Natural killer cell (primary cell): ENCODE data around the gene SIRT2. TPM values are rescaled to one million over a fixed set of nuclear protein-coding genes. Genes with fewer than 3 reads are reported as not detected.
A peak's percentile ranks its signal among the peaks of the same experiment; 100 is the strongest.

Experiments used
- ATAC-seq, 3 donors: fragments of 150-1000 bp in 2 of 3; fragments of 200-7000 bp in 1 of 3; cut with Tn5 transposase; 1 replicate in 1 of 3; 2 replicates in 2 of 3; pipeline ENCODE4 v1.10.0; 2021; ENCODE audit warnings: mild to moderate bottlenecking in 2 of 3, moderate library complexity in 2 of 3
- DNase-seq, 2 donors: peaks; one replicate each; pipeline versions ENCODE4 v3.0.0 to v3.0.0-alpha.2; 2013 to 2021; ENCODE audit warnings: mixed read lengths in 1 of 2
- H3K27ac ChIP-seq: one replicate; pipeline ENCODE4 v1.5.1; 2013; ENCODE audit warnings: mild to moderate bottlenecking, low read length
- H3K27me3 ChIP-seq: one replicate; pipeline ENCODE4 v1.6.1; 2013; ENCODE audit warnings: low read length; ENCODE audit not compliant: control insufficient read depth, insufficient read depth
- H3K36me3 ChIP-seq: one replicate; pipeline ENCODE4 v1.6.1; 2013; ENCODE audit warnings: low read length; ENCODE audit not compliant: control insufficient read depth, insufficient read depth
- H3K4me1 ChIP-seq: one replicate; pipeline ENCODE4 v1.6.1; 2013; ENCODE audit warnings: low read length; ENCODE audit not compliant: control insufficient read depth, insufficient read depth
- H3K4me3 ChIP-seq: one replicate; pipeline ENCODE4 v1.5.1; 2013; ENCODE audit warnings: low read length
- H3K9me3 ChIP-seq: one replicate; pipeline ENCODE4 v1.6.1; 2013; ENCODE audit warnings: low read length; ENCODE audit not compliant: control insufficient read depth, insufficient read depth
- H3K27ac Mint-ChIP-seq, 2 donors: one replicate each; pipeline ENCODE4 v1.8.0; 2022; ENCODE audit warnings: mild to moderate bottlenecking in 2 of 2, mixed read lengths in 2 of 2, moderate library complexity in 1 of 2
- H3K27me3 Mint-ChIP-seq, 2 donors: one replicate each; pipeline ENCODE4 v1.8.0; 2022; ENCODE audit warnings: low read depth in 2 of 2, mixed read lengths in 2 of 2
- H3K36me3 Mint-ChIP-seq: one replicate; pipeline ENCODE4 v1.8.0; 2022; ENCODE audit warnings: mixed read lengths
- H3K4me1 Mint-ChIP-seq, 2 donors: one replicate each; pipeline ENCODE4 v1.8.0; 2022; ENCODE audit warnings: mixed read lengths in 2 of 2
- H3K4me3 Mint-ChIP-seq: one replicate; pipeline ENCODE4 v1.8.0; 2022; ENCODE audit warnings: mild to moderate bottlenecking, moderate library complexity, mixed read lengths
- H3K9me3 Mint-ChIP-seq, 2 donors: one replicate each; pipeline ENCODE4 v1.8.0; 2022; ENCODE audit warnings: mixed read lengths in 2 of 2
- WGBS: methylation state at CpG from one replicate; pipeline ENCODE4 v1.1.7; 2013; ENCODE audit warnings: missing lambda C conversion rate; ENCODE audit not compliant: insufficient coverage; 5-methylcytosine and 5-hydroxymethylcytosine counted together
- intact Hi-C: fragments of 100-400 bp; cut with micrococcal nuclease; formaldehyde crosslinking; loops from one replicate; pipeline ENCODE4 v1.14.2; 2022
- total RNA-seq, 4 donors: library from RNA; stranded (reverse); fragments of 120-200 nt in 1 of 4; gene quantifications; one replicate each; pipeline versions ENCODE4 v1.2.3 to v1.2.4, GENCODE V29; 2013 to 2022
- TF ChIP-seq, protein P1 (sequence below): fragments of 200-600 bp; IDR thresholded peaks from one replicate; pipeline ENCODE4 v1.8.0; 2022; ENCODE audit warnings: antibody characterized with exemption

The SIRT2 gene
- total RNA-seq, 3 donors from 2014 or later (not counting 1 experiment from before 2014, with no cell fraction given) = 171 to 283 (median 208) TPM

DNA sequence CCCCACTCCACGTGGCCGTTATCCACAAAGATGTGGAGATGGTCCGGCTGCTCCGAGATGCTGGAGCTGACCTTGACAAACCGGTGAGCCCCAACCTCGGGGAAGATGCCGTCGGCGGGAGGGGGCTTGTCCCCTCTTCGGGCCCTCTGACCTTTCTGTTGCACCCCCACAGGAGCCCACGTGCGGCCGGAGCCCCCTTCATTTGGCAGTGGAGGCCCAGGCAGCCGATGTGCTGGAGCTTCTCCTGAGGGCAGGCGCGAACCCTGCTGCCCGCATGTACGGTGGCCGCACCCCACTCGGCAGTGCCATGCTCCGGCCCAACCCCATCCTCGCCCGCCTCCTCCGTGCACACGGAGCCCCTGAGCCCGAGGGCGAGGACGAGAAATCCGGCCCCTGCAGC, 7.8 kb upstream of the SIRT2 start:
- Mint-ChIP-seq H3K27me3 (no peaks in the 10 kb centered on the region), H3K27ac (peak overlapping the region; percentile 84 to 85), H3K36me3 (no peaks in the 10 kb centered on the region), H3K4me3 (no peak overlapping the region), H3K9me3 (no peaks in the 10 kb centered on the region), H3K4me1 (peaks cover 16 to 41% of the 10 kb centered on the region in 2 donors)
- Histone ChIP-seq H3K27me3 (no peaks in the 10 kb centered on the region), H3K9me3 (no peaks in the 10 kb centered on the region), H3K27ac (no peak overlapping the region), H3K36me3 (peaks cover 27% of the 10 kb centered on the region), H3K4me3 (no peak overlapping the region), H3K4me1 (peaks cover 22% of the 10 kb centered on the region)
- no peak for ATAC-seq
- intact Hi-C loops = no loop called here
- no peak for DNase-seq
- whole genome bisulfite sequencing = 97% methylated on average over 29 of the region's 29 CpGs
- TF ChIP-seq, protein P1, sequence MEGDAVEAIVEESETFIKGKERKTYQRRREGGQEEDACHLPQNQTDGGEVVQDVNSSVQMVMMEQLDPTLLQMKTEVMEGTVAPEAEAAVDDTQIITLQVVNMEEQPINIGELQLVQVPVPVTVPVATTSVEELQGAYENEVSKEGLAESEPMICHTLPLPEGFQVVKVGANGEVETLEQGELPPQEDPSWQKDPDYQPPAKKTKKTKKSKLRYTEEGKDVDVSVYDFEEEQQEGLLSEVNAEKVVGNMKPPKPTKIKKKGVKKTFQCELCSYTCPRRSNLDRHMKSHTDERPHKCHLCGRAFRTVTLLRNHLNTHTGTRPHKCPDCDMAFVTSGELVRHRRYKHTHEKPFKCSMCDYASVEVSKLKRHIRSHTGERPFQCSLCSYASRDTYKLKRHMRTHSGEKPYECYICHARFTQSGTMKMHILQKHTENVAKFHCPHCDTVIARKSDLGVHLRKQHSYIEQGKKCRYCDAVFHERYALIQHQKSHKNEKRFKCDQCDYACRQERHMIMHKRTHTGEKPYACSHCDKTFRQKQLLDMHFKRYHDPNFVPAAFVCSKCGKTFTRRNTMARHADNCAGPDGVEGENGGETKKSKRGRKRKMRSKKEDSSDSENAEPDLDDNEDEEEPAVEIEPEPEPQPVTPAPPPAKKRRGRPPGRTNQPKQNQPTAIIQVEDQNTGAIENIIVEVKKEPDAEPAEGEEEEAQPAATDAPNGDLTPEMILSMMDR = no peak

DNA sequence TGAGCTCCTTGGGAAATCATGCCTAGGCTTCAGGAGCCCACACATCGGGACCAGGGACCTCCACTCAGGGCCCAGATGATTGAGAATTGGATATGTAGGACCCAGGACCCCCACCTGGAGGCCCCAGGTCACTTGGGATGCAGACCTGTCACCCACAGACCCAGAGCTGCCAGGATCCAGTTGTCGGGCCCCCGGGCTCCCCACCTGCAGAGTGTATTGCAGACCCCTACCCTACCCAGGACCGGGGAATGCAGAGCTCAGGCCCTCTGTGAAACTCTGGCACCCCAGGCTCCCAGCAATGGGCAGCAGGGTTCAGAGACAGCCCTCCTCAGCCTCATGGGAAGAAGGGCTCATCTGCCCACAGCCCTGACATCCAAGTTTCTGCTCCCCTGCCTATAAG, 6.2 kb upstream of the SIRT2 start:
- TF ChIP-seq, protein P1 = no peak
- Mint-ChIP-seq H3K27me3 (no peaks in the 10 kb centered on the region), H3K4me3 (no peak overlapping the region), H3K9me3 (no peaks in the 10 kb centered on the region), H3K27ac (peak overlapping the region in 1 of 2 donors; percentile 43), H3K36me3 (no peaks in the 10 kb centered on the region), H3K4me1 (peaks cover 28 to 41% of the 10 kb centered on the region in 2 donors)
- no peak for DNase-seq
- Histone ChIP-seq H3K27me3 (no peaks in the 10 kb centered on the region), H3K27ac (no peak overlapping the region), H3K4me1 (peaks cover 31% of the 10 kb centered on the region), H3K4me3 (no peak overlapping the region), H3K9me3 (peaks cover 4% of the 10 kb centered on the region), H3K36me3 (peaks cover 27% of the 10 kb centered on the region)
- 92% methylated on average over 4 of the region's 4 CpGs for WGBS
- intact Hi-C loops = no loop called here
- ATAC-seq = no peak

DNA sequence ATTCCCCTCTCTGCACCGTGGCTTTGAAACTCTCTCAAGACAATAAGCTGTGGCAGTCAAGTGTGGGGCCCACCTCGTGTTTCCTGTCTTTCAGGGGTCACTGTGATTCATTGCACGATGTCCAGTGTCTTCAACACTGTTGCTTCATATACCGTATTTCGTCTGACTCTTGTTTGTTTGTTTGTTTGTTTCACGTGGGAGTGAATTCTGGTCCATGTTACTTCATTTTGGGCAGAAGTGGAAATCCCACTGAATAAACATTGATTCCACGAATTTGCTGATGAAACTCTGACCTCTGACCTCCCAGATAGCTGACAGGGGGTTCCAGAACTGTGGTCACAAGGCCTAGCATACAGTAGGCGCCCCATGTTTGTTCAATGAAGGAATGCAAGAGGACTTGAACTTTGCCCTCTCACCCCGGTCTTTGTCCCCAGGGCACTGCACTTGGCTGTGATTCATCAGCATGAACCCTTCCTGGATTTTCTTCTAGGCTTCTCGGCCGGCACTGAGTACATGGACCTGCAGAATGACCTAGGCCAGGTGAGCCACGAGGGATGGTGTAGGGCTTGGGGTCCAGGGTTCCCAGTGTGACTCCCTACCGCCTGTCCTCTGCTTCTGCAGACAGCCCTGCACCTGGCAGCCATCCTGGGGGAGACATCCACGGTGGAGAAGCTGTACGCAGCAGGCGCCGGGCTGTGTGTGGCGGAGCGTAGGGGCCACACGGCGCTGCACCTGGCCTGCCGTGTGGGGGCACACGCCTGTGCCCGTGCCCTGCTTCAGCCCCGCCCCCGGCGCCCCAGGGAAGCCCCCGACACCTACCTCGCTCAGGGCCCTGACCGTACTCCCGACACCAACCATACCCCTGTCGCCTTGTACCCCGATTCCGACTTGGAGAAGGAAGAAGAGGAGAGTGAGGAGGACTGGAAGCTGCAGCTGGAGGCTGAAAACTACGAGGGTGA, 5.4 kb upstream of the SIRT2 start:
- TF ChIP-seq, protein P1 = no peak
- H3K27ac ChIP-seq = no peak overlapping the region
- intact Hi-C loops = no loop called here
- 91% methylated on average over 35 of the region's 35 CpGs for WGBS
- no peak for DNase-seq
- peaks cover 25% of the 10 kb centered on the region for H3K4me1 ChIP-seq
- H3K36me3 ChIP-seq = peaks cover 27% of the 10 kb centered on the region
- ATAC-seq = no peak
- peaks cover 4% of the 10 kb centered on the region for H3K9me3 ChIP-seq
- peak overlapping the region; percentile 43 to 76 for H3K27ac Mint-ChIP-seq
- H3K36me3 Mint-ChIP-seq = no peaks in the 10 kb centered on the region
- H3K4me1 Mint-ChIP-seq = peaks cover 34 to 44% of the 10 kb centered on the region in 2 donors
- no peaks in the 10 kb centered on the region for H3K27me3 ChIP-seq
- H3K4me3 ChIP-seq = no peak overlapping the region
- H3K4me3 Mint-ChIP-seq = no peak overlapping the region
- H3K27me3 Mint-ChIP-seq = no peaks in the 10 kb centered on the region
- H3K9me3 Mint-ChIP-seq = no peaks in the 10 kb centered on the region
